HL-60 (cell line): ENCODE measurements around the gene DNAJC25.
"Not testable (repeated sequence)": the region's sequence is repeated elsewhere in the genome, so short reads cannot be mapped to it uniquely, and the experiment has no call there.

Source experiments
- CTCF ChIP-seq: IDR thresholded peaks from one replicate; pipeline ENCODE4 v1.5.1; 2011; ENCODE audit warnings: low read length, control low read depth, inconsistent platforms; ENCODE audit not compliant: insufficient read depth
- POLR2AphosphoS5 ChIP-seq: IDR thresholded peaks from 2 replicates; pipeline ENCODE4 v1.6.1; 2012; ENCODE audit warnings: low read depth
- REST ChIP-seq: IDR thresholded peaks from 2 replicates; pipeline ENCODE4 v1.6.1; 2012; ENCODE audit warnings: low read depth; ENCODE audit not compliant: insufficient replicate concordance

- TF ChIP-seq CTCF, POLR2AphosphoS5, REST: not testable (repeated sequence)
Observed at GRCh38 chr9:111668601-111669000, 37.5 kb downstream of the DNAJC25 start.
